ENCODE data around the gene CTCF. TPM values are rescaled to one million over a fixed set of nuclear protein-coding genes. Genes with fewer than 3 reads are reported as not detected.

CTCF gene
- total RNA-seq, 8 experiments from 2014 or later: 19.6 to 47.6 (median 31.2) TPM

DNA sequence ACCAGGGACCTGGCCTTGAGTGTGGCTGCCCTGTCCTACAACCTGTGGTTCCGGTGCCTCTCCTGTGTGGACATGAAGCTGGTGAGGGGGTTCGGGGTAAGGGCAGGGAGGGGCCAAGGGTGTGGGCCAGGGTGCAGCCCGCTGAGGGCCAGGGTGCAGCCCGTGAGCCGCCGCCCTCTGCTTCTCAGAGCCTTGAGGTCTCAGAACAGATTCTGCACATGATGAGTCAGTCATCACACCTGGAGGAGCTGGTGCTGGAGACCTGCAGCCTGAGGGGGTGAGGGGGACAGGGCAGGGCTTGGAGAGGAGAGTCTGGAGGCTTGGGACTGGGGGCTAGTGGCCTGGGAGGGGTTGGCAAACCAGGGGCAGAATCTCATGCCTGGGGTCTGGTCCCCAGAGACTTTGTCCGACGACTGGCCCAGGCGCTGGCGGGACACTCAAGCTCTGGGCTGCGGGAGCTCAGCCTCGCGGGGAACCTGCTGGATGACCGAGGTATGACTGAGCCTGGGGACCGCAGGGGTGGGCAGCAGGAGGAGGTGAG, 84.9 kb downstream of the CTCF start:
- Histone ChIP-seq H3K4me3 (no peak overlapping the region), H3K4me1 (replicated peaks in 1 of 2) (peaks cover 10 to 16% of the 10 kb centered on the region in 2 donors), H3K27ac (no peak overlapping the region)
- no CpG with 5 or more reads among the region's 15 CpGs for WGBS, 10 experiments
- in situ Hi-C loops (cut with MboI; ENCODE audit: low pct_unique_long_range_greater_than_20kb in 2 of 9, low sequenced_read_pairs in 9 of 9, unreplicated experiment in 9 of 9): no loop called here
- no peak for ATAC-seq (replicated peaks in 6 of 8)

DNA sequence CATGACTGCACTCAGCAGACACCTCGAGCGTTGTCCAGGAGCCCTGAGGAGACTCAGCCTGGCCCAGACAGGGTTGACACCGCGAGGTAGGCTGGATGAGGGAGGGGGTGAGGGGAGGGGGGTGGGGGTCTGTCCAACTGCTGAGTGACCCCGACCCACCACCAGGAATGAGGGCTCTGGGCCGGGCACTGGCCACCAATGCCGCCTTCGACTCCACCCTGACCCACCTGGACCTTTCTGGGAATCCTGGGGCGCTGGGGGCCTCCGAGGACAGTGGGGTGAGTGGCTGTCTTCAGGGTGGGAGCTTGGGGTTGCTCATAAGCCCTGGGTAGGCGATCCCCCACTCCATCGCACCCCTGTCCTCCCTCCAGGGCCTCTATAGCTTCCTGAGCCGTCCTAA, 85.4 kb downstream of the CTCF start:
- ATAC-seq (replicated peaks in 6 of 8): no peak
- Histone ChIP-seq H3K4me1 (replicated peaks in 1 of 2) (peaks cover 13 to 20% of the 10 kb centered on the region in 2 donors), H3K27ac (no peak overlapping the region), H3K4me3 (no peak overlapping the region)
- in situ Hi-C loops (cut with MboI; ENCODE audit: low pct_unique_long_range_greater_than_20kb in 2 of 9, low sequenced_read_pairs in 9 of 9, unreplicated experiment in 9 of 9): no loop called here
- WGBS, 10 experiments: no CpG with 5 or more reads among the region's 13 CpGs

DNA sequence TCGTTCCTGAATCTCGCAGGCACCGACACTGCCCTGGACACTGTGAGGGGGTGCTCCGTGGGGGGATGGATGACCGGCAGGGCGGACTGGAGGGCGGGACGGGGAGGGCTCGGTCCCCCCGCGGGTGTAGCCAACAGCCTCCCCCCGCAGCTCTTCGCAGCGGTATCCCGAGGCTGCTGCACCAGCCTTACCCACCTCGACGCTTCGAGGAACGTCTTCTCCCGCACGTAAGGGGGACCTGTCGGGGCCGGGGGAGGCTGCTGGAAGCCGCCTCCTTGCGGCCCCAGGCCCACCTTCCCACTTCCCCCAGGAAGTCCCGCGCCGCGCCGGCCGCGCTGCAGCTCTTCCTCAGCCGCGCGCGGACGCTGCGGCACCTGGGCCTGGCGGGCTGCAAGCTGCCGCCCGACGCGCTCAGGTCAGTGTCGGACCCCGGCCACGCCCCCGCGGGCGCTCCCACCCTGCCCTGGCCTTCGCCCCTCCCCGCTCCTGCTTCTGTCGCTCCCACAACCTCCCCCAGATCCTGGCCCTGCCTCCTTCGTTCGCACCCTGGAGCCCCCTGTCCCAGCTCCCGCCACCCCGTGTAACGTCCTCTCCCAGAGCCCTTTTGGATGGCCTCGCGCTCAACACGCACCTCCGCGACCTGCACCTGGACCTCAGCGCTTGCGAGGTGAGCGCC, 85.9 kb downstream of the CTCF start:
- WGBS, 10 experiments: no CpG with 5 or more reads among the region's 65 CpGs
- Histone ChIP-seq H3K4me1 (replicated peaks in 1 of 2) (peaks cover 13 to 20% of the 10 kb centered on the region in 2 donors), H3K4me3 (no peak overlapping the region), H3K27ac (no peak overlapping the region)
- in situ Hi-C loops (cut with MboI; ENCODE audit: low pct_unique_long_range_greater_than_20kb in 2 of 9, low sequenced_read_pairs in 9 of 9, unreplicated experiment in 9 of 9): no loop called here
- no peak for ATAC-seq (replicated peaks in 6 of 8)

- no peak for ATAC-seq (replicated peaks in 6 of 8)
- no peak overlapping the region for H3K27ac ChIP-seq
- H3K4me1 ChIP-seq (replicated peaks in 1 of 2): peaks cover 13 to 20% of the 10 kb centered on the region in 2 donors
- H3K4me3 ChIP-seq: no peak overlapping the region
- WGBS, 10 experiments: 50 to 91% (median 78%) methylated on average over 2 to 6 of the region's 35 CpGs; no CpG with 5 or more reads in 7 of the 10 experiments
- in situ Hi-C loops (cut with MboI; ENCODE audit: low pct_unique_long_range_greater_than_20kb in 2 of 9, low sequenced_read_pairs in 9 of 9, unreplicated experiment in 9 of 9): no loop called here
These were observed 86.6 kb downstream of the CTCF start for GRCh38 chr16:67648764-67649407.

GRCh38 chr16:67649494-67649931, 87.2 kb downstream of the CTCF start:
- H3K4me3 ChIP-seq: no peak overlapping the region
- 3% methylated on average over 6 of the region's 34 CpGs; no CpG with 5 or more reads in 9 of the 10 experiments for WGBS, 10 experiments
- H3K27ac ChIP-seq: no peak overlapping the region
- peaks cover 19 to 23% of the 10 kb centered on the region in 2 donors for H3K4me1 ChIP-seq (replicated peaks in 1 of 2)
- peak in 5 of 8 experiments; percentile 17 to 59 (median 44) for ATAC-seq (replicated peaks in 6 of 8)
- in situ Hi-C loops (cut with MboI; ENCODE audit: low pct_unique_long_range_greater_than_20kb in 2 of 9, low sequenced_read_pairs in 9 of 9, unreplicated experiment in 9 of 9): no loop called here

DNA sequence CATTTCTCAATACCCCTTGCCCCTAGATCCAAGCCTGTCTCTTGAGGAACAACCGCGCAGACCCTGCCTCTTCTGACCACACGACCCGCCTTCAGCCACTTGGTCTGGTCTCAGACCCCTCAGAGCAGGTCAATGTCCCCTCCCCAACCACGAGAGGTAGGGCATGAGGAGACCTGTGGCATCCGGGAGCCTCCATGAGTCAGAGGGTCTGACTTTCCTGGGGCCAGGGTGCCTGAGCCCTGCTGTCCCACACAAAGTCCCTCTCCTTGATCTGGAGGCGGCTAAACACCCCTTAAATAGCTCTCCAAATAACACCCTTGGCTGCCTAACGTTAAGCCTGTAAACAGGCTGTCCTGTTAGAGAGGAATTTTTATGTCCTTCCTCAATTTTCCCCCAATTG, 87.7 kb downstream of the CTCF start:
- no peak overlapping the region for H3K27ac ChIP-seq
- in situ Hi-C loops (cut with MboI; ENCODE audit: low pct_unique_long_range_greater_than_20kb in 2 of 9, low sequenced_read_pairs in 9 of 9, unreplicated experiment in 9 of 9): no loop called here
- no peak overlapping the region for H3K4me3 ChIP-seq
- ATAC-seq (replicated peaks in 6 of 8): no peak
- peaks cover 23 to 24% of the 10 kb centered on the region in 2 donors for H3K4me1 ChIP-seq (replicated peaks in 1 of 2)
- 10 to 100% (median 61%) methylated on average over 1 to 4 of the region's 8 CpGs; no CpG with 5 or more reads in 2 of the 10 experiments for WGBS, 10 experiments

GRCh38 chr16:67651039-67651438, 88.7 kb downstream of the CTCF start:
- in situ Hi-C loops (cut with MboI; ENCODE audit: low pct_unique_long_range_greater_than_20kb in 2 of 9, low sequenced_read_pairs in 9 of 9, unreplicated experiment in 9 of 9): no loop called here
- 87 to 100% (median 96%) methylated on average over 2 to 4 of the region's 7 CpGs; no CpG with 5 or more reads in 4 of the 10 experiments for WGBS, 10 experiments
- no peak overlapping the region for H3K4me3 ChIP-seq
- no peak overlapping the region for H3K27ac ChIP-seq
- no peak for ATAC-seq (replicated peaks in 6 of 8)
- peaks cover 23 to 24% of the 10 kb centered on the region in 2 donors for H3K4me1 ChIP-seq (replicated peaks in 1 of 2)

DNA sequence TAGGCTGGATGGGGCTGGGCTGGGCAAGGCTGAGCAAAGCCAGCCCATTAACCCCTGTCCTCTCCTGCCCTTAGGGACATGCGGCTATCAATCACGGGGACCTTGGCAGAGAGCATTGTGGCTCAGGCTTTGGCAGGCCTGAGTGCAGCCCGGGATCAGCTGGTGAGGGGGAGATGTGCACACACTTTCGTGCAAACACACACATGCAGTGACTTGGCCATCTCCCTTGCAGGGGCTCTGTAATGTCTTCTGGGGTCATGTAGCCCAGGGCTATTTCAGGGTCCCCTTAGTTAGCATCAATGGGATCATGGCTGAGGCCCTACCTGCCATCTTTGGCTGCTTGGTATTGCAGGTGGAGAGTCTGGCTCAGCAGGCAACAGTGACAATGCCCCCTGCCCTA, 89.5 kb downstream of the CTCF start:
- 37 to 100% (median 60%) methylated on average over 1 to 2 of the region's 4 CpGs; no CpG with 5 or more reads in 6 of the 10 experiments for WGBS, 10 experiments
- Histone ChIP-seq H3K4me1 (replicated peaks in 1 of 2) (peaks cover 23 to 24% of the 10 kb centered on the region in 2 donors), H3K27ac (peak overlapping the region in 1 of 2 donors; percentile 11), H3K4me3 (no peak overlapping the region)
- in situ Hi-C loops (cut with MboI; ENCODE audit: low pct_unique_long_range_greater_than_20kb in 2 of 9, low sequenced_read_pairs in 9 of 9, unreplicated experiment in 9 of 9): no loop called here
- ATAC-seq (replicated peaks in 6 of 8): no peak

DNA sequence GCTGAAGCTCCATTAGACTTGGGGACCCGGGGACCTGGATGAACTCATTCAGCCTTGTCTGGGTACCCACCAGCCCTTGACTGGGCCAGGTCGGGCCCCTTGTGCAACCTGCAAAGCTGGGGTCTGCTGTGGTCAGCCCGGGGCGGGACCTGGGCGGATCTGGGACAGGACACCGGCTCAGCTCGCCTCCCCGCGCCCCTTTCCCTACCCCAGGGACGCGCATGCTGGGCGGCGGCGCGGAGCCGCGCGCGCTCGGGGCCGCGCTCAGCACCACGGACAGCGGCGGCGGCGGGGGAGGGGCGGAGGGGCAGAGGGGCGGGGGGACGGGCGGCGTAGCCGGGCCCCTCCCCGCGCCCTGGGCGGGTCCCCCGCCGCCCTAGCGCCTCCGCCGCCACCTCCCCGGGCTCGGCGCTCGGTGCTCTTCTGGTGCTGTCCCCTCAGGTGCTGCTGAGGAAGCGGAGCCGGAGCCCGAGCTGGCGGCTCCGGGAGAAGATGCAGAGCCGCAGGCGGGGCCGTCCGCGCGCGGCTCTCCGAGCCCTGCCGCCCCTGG, 90.3 kb downstream of the CTCF start:
- peak overlapping the region in 1 of 2 donors; percentile 11 for H3K27ac ChIP-seq
- peak; percentile 64 to 84 (median 72) for ATAC-seq (replicated peaks in 6 of 8)
- peak overlapping the region; percentile 53 to 73 (median 61) for H3K4me3 ChIP-seq
- peaks cover 23 to 24% of the 10 kb centered on the region in 2 donors for H3K4me1 ChIP-seq (replicated peaks in 1 of 2)
- in situ Hi-C loops (cut with MboI; ENCODE audit: low pct_unique_long_range_greater_than_20kb in 2 of 9, low sequenced_read_pairs in 9 of 9, unreplicated experiment in 9 of 9): no loop called here
- WGBS, 10 experiments: no CpG with 5 or more reads among the region's 59 CpGs

- in situ Hi-C loops (cut with MboI; ENCODE audit: low pct_unique_long_range_greater_than_20kb in 2 of 9, low sequenced_read_pairs in 9 of 9, unreplicated experiment in 9 of 9): no loop called here
- ATAC-seq (replicated peaks in 6 of 8): peak; percentile 17 to 74 (median 66)
- Histone ChIP-seq H3K27ac (peak overlapping the region in 1 of 2 donors; percentile 11), H3K4me1 (replicated peaks in 1 of 2) (peaks cover 23 to 24% of the 10 kb centered on the region in 2 donors), H3K4me3 (peak overlapping the region; percentile 53 to 73 (median 61))
- WGBS, 10 experiments: 0% methylated on average over 8 of the region's 68 CpGs; no CpG with 5 or more reads in 9 of the 10 experiments
These were observed 90.9 kb downstream of the CTCF start for GRCh38 chr16:67653128-67653788.

DNA sequence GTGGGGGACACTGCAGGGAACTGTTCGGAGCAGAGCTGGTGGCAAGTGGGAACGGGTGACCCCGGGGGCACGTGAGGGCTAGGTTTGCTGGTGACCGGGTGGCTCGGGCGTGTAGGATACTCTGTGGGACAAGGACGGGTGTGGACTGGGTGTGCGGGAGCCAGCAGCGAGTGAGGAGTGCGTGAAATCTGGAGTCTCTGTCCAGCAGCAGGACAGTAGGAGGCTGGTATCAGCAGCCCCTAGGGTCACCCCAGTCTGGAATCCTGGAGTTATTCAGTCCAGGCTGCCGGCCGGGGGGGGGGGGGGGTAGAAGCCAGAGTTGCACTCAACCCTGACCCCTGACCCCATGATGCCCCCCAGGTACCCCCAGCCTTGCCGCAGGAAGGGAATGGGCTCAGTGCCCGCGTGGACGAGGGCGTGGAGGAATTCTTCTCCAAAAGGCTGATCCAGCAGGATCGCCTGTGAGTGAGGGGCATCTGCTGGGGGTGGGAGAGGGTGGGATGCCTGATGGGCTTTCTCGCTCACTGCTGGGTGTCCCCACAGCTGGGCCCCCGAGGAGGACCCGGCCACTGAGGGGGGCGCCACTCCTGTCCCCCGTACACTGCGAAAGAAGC, 91.6 kb downstream of the CTCF start:
- Histone ChIP-seq H3K4me1 (replicated peaks in 1 of 2) (peaks cover 24 to 25% of the 10 kb centered on the region in 2 donors), H3K27ac (peak overlapping the region in 1 of 2 donors; percentile 11), H3K4me3 (peak overlapping the region; percentile 53 to 73 (median 61))
- in situ Hi-C loops (cut with MboI; ENCODE audit: low pct_unique_long_range_greater_than_20kb in 2 of 9, low sequenced_read_pairs in 9 of 9, unreplicated experiment in 9 of 9): no loop called here
- peak in 6 of 8 experiments; percentile 5 to 28 (median 16) for ATAC-seq (replicated peaks in 6 of 8)
- WGBS, 10 experiments: 70% methylated on average over 3 of the region's 25 CpGs; no CpG with 5 or more reads in 9 of the 10 experiments

GRCh38 chr16:67654403-67654911, 92.1 kb downstream of the CTCF start:
- peak overlapping the region in 1 of 5 donors; percentile 61 for H3K4me3 ChIP-seq
- ATAC-seq (replicated peaks in 6 of 8): no peak
- in situ Hi-C loops (cut with MboI; ENCODE audit: low pct_unique_long_range_greater_than_20kb in 2 of 9, low sequenced_read_pairs in 9 of 9, unreplicated experiment in 9 of 9): no loop called here

More at GRCh38 chr16:67654403-67654911, 92.1 kb downstream of the CTCF start:
- H3K27ac ChIP-seq: no peak overlapping the region
- 22 to 80% (median 60%) methylated on average over 1 to 13 of the region's 30 CpGs; no CpG with 5 or more reads in 3 of the 10 experiments for WGBS, 10 experiments
- H3K4me1 ChIP-seq (replicated peaks in 1 of 2): peaks cover 26 to 27% of the 10 kb centered on the region in 2 donors
